ENCODE measurements around the gene SH3PXD2B.
"Not testable (repeated sequence)": the region's sequence is repeated elsewhere in the genome, so short reads cannot be mapped to it uniquely, and the experiment has no call there.

Gene SH3PXD2B

DNA sequence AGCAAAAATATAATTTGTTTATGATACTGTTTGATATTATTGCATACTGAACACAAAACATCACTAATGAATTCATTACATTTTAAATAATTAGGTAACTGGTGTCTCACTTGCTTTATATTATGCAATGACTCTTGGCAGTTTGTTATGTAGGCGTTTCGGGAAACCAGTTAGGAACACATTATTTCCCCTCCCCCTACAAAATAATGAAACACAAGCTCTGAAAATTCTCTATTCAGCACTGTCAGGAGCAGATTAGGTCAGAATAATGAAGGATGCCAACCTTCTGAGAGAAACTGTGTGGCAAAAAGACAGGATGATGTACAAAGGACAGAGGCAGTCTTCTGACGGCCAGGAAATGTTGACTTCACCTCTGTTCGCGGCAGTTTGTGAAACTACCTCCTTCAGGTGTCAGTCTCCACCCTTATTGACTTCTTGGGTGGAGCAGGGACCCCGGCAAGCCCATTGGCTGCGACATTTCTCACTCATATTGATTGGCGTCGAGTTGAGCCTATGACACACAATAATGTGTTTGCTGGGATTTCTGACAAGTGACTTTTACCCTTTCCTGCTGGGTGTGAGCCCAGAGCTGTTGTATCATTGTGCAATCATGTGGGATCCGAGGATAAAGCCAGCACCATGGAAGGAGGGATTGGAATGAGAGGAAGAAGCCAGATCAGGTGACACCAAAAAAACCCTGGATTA lies 33.9 kb downstream of the SH3PXD2B start:
- in situ Hi-C loops (cut with HindIII; ENCODE audit: low sequenced_read_pairs): no loop called here

DNA sequence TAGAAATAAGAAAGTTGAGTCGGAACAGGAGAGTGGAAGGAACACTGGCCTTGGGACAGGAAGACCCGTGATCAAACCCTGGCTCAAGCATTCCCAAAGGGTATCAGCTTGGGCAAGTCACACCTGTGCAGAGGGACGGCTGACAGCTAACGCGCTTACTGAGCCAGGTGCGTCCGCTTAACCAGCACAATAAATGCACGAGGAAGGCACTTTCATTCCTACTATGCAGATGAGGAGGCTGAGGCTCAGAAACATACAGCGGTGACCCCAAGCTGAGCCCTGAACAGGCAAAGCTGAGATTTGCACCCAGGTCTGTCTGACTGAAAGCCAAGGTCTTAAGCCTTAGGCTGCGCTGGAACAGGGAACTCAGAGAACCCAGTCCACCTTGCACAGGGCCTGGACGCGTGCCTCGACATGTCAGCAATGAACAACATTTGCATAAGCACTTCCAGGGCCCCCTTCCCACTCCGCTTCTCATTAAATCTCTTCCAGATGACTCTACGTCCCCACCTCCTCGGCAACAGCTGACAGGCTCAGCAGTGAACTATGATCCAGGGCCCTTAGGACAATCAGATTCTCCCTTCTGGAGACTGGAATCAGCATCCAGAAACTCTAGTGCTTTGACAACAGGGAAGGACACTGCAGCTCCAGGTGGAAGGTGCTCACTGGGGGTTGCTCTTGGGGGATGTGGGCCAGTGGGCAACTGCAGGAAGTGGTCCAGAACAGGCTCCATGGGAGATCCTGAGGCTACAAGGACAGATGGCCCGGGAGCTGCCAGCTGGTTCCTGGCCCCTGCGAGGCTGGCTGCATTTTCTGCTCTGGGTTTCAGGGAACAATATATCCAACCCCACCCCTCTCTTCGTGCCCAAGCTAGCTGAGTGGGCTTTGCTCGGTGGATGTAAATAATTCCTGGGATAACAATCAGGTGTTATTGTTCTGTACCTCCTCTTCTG lies 35.2 kb downstream of the SH3PXD2B start:
- in situ Hi-C loops (cut with HindIII; ENCODE audit: low sequenced_read_pairs): no loop called here

DNA sequence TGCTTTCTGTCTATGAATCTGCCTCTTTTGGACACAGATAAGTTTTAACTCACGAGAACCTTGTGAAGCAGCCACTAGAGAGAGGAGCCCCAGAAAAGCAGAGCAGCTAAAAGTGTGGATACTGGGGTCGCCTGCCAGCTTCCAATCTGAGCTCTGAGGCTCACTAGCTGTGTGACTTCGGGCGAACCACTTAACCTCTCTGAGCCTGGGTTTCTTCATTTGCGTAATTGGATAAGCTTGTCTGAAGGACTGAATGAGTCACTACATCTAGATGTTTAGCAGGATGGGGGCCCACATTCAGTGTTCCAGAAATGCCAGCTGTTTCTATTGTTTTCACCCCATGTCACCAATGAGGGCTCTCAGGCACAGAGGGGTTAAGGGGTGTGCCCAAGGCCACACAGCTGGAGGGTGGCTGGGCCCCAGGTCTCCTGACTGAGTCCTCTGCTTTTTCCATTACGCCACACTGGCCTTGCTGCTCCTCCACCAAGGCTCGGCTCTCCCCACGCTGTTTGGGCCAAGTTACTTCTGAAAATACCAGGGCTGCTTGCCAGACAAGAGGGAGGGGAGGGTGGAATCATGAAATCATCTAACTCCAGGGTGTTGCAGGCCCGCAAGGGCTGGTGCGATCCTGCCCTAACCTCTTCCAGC lies 36.2 kb downstream of the SH3PXD2B start:
- in situ Hi-C loops (cut with HindIII; ENCODE audit: low sequenced_read_pairs): no loop called here

DNA sequence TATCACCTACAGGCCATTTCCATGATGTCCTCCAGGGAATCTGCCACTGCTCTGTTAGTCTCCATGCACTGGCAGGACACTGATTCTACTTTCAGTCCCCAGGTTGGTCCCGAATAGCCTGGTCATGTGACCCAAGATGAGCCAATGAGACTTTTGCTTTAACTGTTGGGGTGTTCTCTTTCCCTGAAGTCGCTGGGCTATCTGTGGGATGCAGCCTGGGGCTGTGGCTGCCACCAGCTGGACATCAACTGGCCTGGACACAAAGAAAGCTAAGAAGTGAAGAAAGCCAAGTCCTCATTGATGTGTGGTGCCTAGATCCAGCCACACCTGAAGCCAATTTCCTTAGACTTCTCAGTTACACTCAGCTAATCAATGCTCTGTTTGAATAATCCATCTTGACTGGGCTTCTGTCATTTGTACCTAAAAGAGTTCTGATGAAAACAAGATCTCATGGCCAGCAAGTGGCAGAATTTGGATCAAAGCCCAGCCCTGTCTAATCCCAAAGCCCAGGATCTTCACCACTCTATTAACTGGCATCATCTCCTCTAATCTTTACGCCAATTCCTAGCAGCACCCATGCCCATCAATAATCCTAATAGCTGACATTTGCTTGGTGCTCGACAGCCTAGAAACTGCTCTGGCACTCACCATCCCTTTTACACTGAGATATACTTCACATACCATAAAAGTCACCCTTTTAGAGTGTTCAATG lies 37.0 kb downstream of the SH3PXD2B start:
- in situ Hi-C loops (cut with HindIII; ENCODE audit: low sequenced_read_pairs): no loop called here

DNA sequence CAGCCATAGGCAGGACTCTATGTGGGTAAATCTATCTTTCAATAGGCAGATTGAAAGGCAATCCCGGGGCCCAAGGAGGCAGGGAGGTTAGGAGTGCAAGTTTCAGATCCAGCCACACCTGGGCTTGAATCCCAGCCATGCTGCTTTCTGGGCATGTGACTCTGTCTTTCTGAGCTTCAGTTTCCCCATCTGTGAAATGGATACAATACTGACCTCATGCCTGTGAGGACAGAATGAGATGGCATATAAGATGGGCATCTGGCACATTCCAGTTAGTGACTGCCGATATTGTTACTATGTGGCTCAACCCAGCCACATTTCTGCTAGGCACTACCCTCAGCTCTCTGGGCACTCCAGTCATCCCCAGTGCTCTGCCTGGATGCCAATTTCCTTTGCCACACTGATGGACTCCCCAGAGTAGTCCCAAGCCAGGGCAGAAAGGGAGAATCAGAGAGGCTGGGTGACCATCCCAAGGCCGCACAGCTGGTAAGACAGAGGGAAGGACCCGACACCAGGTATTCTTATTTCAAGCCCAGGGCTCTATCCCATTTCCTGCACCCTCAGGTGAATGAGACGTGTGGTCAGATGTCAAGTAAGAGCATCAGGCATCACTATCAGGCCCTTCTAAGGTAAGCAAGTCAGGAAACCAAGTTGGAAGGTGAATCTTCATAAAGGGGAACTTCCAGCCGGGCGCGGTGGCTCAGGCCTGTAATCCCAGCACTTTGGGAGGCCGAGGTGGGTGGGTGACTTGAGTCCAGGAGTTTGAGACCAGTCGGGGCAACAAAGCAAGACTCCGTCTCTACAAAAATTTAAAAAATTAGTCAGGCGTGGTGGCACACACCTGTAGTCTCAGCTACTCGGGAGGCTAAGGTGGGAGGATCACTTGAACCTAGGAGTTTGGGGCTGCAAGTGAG lies 38.7 kb downstream of the SH3PXD2B start:
- in situ Hi-C loops (cut with HindIII; ENCODE audit: low sequenced_read_pairs): no loop called here

DNA sequence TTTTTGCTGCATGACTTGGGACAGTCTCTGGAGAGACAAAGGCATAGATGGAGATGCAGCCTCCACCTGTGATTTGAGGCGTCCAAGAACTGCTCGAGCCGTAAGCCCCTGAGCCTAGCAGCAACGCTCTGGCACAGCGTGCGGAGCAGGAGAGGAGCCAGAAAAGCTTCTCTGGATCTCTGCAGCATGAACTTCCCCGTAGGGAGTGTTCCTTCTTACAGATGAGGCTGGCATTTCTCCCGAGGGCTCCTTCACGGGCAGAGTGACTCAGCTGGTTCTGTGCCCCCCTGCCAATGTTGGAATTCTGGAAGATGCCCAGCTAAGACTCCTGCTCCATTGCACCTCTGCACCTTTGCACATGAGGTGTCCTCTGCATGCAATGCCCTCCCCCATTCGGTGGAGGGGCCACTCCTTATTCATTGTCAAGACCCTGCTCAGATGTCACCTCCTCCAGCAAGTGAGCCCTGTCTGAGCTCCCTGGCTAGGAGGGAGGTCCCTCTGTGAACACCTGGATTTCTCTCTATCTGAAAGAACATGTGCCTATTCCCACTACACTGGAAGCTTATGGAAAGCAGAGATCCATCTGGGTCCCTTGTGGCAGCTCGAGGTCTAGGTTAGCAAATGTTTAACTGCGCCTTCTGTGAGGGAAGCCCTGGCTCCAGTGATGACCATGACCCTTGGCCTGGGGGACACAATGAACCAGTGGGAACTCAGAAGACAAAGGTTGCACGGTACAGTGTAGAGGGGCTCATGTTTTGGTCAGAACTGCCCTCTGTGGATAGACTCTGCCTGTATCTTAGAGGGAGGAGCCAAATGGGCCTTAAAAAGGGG lies 39.6 kb downstream of the SH3PXD2B start:
- in situ Hi-C loops (cut with HindIII; ENCODE audit: low sequenced_read_pairs): no loop called here

DNA sequence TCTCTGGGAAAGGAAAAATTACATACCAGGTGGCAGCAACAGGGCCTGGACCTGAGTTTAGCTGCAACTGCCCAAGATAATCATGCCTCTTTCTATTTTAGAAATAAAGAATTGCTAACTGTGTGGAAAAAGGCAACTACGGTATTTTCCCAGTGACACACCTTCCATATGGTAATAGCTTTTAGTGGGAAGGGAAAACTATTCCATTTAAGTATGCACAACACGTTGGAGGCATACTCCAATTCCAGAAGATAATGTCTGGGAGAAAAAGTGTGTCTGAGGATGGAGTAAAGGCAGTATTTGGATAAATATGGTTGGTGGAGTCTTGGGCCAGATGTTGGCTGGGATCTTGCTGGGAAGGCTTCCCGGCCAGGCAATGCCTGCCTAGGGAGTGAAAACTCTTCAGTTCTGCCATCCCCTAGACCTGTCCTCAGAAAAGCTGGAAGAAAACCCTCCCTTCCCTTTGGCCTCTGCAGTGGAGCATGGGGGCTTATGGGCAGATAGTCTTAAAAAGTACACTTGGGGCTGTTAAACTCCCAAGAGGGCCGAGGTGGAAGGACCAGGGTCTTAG lies 40.6 kb downstream of the SH3PXD2B start:
- in situ Hi-C loops (cut with HindIII; ENCODE audit: low sequenced_read_pairs): no loop called here

DNA sequence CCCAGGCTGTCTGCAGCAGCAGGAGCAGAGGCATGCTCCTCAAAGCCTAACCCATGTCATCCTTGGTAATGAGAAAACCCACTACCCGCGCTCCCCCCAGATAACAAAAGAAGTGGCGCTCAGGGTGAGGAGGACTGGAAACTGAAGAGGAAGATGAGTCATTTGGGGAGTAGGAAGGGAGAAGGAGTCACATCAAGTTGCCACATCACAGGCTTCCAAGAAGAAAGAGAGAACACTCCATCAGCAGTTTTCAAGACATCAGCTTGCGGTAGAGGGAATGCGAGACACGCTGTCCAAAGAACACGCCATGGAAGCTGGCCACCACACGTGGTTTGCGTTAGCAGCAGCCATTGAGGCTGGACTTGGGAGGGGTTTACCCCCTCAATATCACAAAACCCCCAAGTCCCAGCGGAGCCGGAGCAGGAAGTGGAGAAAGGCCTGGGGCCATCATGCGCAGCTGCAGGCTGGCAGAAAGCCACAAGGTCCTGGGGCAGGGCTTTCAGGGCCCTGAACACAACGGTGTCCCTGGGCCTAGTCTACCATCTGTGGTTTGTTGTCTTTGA lies 41.5 kb downstream of the SH3PXD2B start:
- in situ Hi-C loops (cut with HindIII; ENCODE audit: low sequenced_read_pairs): no loop called here

DNA sequence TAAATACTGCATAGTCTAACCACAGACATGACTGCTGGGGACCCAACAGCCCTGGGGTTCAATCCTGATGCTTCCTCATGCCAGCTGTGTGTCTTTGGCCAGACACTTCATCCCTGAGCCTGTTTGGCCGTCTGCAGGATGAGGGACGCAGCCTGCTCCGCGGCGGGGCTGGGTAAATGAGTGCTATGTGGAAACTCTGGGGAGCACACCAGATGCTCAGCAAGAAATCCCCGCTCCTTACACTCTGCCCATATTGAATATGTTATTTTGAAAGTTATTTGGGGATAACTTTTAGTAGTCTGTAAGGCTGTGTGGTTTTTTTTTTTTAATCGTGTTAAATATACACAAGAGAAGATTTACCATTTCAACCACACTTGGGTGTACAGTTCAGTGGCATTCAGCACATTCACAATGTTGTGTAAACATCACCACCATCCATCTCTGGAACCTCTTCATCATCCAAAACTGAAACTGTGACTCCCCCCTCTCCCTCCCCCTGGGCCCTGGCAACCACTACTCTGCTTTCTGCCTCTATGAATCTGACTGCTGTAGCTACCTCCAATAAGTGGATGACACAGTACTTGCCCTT lies 42.7 kb downstream of the SH3PXD2B start:
- in situ Hi-C loops (cut with HindIII; ENCODE audit: low sequenced_read_pairs): no loop called here

DNA sequence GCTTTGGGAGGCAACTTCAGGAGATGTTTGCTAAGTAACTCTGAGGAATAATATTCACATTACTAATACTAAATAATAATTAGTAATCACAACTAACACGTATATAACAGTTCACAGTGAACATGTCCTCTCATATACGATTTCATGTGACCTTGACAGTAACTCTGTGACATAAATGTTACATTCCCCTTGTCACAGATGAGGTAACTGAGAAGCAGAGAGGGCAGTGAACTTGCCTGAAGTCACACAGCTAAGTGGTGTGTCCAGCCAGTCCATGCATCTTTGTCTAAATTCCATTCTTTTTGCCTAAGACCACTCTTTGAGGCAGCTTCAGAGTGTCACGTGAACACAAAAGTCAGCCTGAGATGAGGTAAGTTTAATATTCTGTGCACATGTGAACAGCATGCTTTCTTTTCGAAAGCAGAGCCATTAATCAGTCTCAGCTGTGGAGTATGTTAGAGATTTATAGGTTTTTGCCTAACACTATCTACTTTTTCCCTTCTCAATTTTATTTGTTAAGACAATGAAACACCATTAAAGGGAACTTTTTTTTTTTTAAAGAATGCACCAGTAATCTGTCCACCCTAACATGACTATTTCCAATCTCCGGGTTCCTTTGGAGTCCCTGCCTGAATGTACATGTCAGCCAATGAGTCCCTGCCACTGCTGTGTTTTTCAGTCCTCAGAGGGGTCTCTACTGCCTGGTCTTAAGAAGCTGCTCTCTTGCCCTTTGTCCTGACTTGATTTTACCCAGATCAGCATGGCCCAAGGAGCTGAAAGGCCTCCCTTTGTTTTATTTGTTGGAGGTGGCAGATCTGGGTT lies 43.5 kb downstream of the SH3PXD2B start:
- in situ Hi-C loops (cut with HindIII; ENCODE audit: low sequenced_read_pairs): no loop called here

DNA sequence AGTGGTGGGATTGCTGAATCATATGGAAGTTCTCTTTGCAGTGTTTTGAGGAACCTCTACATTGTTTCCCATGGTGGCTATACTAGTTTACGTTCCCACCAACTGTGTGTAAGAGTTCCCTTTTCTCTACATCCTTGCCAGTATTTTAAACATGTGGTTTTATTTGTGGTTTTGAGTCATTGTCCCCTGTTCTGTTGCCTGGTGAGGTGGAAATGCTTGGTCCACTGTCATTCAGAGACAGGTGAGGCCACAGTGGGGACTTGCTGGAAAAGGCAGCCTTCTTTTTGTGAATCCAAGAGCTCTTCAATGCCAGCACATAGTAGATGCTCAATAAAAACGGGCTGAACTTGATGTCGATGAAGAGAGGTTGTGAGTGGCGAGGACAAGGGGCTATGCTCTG lies 44.2 kb downstream of the SH3PXD2B start:
- in situ Hi-C loops (cut with HindIII; ENCODE audit: low sequenced_read_pairs): no loop called here

DNA sequence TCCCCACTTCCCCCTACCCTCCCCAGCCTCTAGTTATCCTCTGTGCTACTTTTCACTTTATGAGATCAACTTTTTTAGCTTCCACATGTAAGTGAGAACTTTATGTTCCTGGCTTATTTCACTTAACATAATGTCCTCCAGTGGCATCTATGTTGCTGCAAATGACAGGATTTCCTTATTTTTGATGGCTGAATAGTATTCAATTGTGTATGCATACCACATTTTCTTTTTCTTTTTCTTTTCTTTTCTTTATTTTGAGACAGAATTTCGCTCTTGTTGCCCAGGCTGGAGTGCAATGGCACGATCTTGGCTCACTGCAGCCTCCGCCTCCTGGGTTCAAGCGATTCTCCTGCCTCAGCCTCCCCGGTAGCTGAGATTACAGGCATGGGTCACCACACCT lies 44.8 kb downstream of the SH3PXD2B start:
- in situ Hi-C loops (cut with HindIII; ENCODE audit: low sequenced_read_pairs): not testable (repeated sequence)

DNA sequence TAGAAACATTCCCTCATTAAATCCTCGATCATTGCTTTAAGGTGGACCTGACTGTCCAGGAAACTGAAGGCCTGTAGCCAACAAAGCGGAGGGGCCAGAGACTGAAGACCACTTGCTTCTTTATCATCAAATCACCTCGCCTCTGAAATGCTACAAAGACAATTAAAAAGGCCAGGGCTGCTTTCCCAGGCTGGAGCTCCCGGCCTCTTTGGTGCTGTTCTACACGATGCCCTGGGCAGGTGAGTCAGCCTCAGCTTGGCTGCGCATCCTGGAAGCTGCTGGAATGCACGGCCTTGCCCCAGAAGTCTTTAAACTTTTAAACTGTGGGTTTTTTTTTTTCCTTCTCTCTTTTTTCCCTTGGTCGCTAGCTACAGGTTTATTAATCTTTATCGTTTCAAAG lies 46.5 kb downstream of the SH3PXD2B start:
- in situ Hi-C loops (cut with HindIII; ENCODE audit: low sequenced_read_pairs): no loop called here

DNA sequence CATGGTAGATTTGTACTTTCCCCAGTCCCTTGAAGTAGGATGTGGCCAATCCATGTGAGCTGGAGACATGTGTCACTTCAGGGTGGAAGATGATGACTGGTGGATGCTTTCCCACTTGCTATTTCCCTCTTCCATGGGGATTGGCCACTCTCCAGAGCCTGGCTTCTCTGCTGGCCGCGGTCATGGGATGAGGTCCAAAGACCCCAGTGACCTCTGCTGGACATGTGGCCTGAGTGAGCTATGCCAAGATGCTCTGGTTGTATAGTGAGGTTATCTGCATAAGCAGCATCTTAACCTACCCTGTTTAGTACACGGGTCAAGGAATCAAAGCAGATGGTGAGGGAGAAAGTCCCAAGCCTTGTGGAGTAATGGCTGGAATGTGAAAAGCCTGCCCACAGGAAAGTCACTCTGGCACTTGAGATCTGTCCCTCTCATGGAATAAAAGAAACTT lies 47.1 kb downstream of the SH3PXD2B start:
- in situ Hi-C loops (cut with HindIII; ENCODE audit: low sequenced_read_pairs): no loop called here

DNA sequence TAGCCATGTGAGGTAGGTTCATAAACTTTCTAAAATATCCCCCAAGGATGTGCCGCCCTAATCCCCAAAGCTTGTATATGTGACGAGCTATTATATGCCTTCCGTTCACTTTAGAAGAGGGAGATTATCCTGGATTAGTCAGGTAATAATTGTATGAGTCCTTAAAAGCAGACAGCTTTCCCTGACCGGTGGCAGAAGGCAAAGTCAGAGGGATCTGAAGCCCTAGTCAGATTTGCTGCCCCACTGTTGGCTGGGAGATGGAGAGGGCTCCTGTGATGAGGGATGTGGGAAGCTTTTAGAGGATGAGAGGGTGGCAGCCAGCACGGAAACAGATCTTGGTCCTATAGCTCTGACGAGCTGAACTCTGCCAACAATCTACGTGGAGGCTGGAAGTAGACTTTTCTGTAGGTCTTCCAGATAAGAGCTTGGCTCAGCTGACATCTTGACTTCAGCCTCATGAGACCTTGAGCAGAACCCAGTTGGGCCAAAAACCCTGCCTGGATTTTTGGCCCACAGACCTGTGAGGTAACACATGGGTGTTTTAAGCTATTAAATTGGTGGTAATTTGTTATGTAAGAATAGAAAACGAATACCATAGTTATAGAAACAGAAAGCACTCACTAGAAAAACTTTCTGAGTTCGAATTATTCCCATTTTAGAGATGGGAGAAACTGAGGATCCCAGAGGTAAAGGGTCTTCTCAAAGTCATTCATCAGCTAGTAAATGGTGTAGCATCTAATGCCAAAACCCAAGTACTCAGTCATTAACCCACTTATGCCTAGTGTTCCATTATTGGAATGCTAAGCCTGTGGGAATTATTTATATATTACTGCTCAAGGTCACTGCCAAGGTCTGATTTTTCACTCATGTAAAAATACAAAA lies 48.9 kb downstream of the SH3PXD2B start:
- in situ Hi-C loops (cut with HindIII; ENCODE audit: low sequenced_read_pairs): no loop called here

DNA sequence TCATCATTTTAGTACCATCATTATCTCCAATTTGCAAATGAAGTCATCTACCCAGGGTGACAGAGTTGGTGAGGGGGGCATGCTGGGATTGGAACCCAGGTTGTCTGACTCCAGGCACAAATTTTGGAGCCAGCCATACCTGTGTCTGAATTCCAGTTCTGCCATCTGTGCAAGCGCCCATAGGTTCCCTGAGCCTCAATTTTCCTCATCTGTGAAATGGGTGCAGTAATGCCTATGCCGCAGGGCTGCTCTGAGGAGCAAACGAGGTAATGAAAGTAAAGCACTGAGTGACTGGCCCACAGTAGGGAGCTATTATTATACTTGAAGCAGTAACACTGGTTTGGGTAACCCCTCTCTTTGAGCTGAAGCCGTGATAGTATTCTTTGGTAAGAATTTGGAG lies 49.6 kb downstream of the SH3PXD2B start:
- in situ Hi-C loops (cut with HindIII; ENCODE audit: low sequenced_read_pairs): no loop called here
